Measurements from ENCODE around the gene TAF1B.

The TAF1B gene

DNA sequence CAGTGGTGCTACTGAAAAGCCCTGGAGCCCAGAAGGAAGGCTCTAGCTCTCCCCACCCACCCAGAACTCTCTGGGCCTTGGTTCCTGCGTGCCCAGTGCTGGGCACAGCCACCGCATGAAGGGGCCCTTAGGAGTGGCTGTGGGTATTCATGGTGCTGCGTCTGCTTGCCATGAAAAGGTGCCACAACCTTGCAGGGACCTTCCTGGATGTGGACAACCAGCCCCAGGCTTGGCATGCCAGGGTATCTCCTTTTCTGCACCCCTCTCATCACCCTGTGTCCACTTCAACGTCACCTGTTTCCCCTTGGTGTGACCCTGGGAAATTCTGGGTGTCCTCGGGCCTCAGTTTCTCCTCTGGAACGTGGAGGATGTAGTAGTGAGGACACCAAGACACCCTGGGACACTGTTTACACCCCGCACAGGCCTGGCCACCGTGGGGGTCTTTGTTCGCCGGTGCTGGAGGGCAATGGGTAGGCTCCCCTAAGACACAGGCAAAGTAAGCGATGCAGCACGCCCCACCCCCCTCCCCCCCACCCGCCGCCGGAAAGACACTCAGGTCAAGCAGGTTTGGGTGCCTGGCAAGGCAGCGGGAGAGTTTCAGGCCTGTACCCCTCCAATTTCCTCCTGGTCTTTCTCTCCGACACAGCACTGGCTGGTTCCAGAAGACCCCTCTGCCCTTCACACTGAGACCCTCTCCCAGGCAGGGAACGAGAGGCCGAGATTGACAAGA, 34.8 kb upstream of the TAF1B start:
- DNase-seq = no peak

GRCh38 chr2:9809064-9809356, 34.3 kb upstream of the TAF1B start:
- DNase-seq = no peak

GRCh38 chr2:9809448-9810088, 33.7 kb upstream of the TAF1B start:
- no peak for DNase-seq

- no peak for DNase-seq
Observed at GRCh38 chr2:9811216-9811615, 32.1 kb upstream of the TAF1B start.

DNA sequence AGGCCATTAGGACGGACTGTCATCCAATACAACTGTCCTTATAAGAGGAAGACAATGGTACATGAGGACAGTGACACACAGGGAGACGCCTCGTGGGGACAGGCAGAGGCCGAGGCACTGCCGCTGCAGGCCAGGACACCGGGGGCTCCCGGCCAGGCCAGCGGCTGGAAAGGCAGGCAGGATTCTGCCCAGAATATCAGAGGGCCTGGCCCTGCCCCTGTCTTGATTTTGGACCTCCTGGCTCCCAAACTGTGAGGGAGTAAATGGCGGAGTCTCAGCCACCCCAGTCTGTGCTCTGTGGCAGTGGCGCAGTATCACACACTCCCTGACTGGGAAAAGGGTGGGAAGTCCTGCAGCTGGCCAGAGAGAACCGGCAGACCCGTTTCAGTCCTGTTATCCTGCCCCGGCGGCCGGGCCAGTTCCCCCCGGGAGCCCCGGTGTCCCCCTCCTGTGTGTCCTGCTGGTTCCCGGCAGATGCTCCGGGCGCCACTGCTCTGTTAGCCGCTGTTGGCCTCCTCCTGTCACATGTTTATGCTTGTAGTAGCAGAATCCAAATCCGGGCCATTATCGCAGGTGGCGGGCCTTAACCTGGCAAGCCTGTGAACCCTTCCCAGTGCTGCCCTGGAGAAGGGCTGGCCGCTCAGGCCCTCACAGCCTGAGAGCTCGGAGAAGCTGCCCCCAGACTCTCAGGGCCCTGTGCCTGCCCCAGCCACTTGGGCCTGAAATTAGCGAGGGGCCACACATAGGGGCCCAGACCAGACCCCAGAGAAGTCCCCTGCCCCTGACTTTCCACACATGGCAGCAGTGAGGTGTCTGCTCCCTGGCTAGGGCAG, 31.4 kb upstream of the TAF1B start:
- DNase-seq = no peak

GRCh38 chr2:9812945-9813311, 30.3 kb upstream of the TAF1B start:
- DNase-seq = no peak

DNA sequence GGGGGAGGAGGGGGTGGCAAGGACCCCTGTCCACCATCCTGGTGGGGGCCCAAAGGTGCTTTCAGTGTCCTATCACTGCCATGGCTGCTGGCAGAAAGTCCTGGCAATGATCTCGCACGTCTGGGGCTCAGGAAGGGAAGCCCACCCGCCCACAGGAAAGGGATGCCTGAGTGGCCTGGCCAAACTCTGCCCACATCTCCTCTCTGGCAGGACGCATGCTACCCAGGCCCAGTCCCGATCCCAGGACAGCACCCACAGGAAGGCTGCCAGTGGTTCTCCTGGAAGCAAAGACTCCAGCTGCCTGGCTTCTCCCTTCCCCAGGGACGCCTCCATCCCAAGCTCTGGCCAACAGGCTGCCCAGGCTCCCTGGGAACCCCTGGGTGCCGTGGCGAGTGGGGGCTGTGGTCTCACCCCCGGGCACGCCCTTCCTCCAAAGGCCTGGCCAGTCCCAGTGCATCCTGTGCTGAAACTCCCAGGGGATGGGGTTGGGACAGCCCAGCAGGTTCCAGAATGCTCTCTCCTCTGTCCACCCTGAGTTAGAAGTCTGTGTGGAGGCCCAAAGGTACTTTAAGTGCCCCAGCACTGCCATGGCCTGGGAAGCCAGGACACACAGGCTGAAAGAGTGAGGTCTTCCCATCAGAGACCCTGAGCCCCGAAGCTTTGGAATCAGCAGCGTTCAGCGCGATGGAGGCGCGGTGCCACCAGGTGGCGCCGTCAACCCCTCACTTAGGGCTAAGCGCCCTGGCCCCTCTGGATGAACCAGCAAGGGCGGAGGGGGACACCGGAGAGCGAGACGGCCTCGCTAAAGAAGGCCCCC, 29.8 kb upstream of the TAF1B start:
- DNase-seq = no peak

- DNase-seq = no peak
Observed at GRCh38 chr2:9814129-9814868, 29.0 kb upstream of the TAF1B start.

- DNase-seq = no peak
Observed at GRCh38 chr2:9815076-9815475, 28.2 kb upstream of the TAF1B start.

DNA sequence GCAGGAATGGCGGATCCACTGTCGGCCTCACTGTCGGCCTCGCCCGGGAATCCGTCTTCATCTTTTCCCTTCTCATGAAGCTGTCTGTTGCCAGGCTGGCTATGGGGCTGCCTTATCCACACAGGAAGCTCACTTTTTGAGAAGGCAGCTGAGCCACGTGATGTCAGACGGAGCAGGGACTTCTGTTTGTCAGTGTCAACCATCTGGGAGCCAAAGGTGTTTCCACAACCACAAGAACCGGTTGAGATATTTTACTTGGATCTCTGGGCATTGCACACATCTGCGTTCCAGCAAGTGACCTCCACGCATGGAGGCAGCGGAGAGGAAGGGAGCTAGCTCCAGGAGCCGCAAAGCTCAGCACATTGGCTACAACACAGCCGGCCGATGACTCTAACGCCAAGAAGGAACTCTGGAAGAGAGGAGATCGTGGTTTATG, 27.4 kb upstream of the TAF1B start:
- no peak for DNase-seq

DNA sequence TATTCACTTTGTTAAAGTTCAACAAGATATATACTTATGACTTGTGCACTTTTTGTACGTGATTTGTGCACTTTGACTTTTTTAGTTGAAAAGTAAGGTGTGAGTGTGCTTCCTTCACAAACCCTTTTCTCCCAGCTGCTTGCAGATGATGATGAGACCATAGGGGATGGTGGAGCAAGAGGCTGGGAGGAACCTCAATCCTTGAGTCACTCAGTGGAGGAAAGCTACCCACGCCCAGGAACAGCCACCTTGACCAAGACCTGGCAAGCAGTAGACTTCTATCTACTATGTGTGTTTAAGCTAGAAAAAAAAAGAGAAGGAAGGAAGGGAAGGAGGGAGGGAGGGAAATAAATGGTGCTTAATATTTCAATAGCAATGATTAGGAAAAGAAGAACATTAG, 25.2 kb upstream of the TAF1B start:
- no peak for DNase-seq

DNA sequence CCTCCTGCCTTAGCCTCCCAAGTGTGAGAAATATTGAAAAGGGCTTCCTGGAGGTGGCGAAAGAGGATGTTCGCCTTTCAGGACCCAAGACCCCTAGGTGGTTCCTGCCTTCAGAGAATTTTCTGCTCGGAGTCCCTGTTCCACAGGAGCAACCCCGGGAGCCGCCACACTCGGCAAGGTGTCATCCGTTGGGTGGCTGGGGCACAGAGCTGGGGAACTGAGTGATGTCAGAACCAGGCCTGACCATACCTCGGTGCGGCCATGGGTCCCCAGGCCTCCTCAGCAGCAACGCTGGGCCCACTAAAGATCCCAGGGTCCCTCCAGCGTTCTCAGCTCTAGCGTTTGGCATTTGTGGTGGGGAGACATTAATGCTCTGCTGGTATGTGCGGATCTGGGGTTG, 23.7 kb upstream of the TAF1B start:
- no peak for DNase-seq

DNA sequence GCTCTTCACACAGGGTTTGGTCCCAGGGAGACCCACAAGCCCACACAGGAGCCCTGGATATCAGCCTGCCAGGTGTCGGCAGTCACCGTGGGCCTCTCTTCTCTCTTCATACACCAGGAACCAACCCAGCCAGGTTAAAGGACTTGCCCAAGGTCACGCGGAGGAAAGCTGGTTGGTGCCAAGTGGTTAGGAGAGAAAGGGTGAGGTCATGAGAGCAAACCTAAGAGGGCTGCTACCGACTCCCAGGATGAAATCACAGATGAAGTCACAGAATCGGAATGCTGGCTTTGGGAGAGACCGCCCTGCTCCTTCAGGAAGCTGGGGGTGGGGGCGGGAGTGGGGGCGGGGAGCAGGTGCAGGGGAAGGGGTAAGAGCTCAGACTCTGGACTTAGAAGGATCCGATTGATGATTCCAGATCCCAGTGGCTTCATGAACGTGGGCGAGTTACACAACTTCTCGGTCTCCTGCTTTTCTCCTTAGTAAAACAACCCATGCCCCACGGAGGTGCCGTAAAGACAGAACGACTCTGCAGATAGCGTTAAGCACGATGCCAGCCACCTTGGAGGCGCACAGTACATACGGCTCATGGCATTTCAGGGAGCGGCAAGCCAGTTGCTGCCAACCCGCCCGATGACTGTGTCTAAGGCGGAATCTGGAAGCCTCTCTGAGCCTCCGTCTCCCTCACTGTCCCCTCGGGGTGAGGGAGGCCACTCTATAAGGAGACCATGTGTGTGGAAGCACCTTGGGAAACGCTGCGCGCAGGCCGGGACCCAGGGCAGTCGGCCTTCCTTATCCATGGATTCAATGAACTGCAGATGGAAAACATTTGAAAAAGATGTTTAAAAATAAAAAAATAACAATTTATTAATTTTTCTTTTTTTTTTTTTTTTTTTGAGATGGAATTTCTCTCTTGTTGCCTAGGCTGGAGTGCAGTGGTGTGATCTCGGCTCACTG, 23.0 kb upstream of the TAF1B start:
- no peak for DNase-seq

GRCh38 chr2:9821805-9822445, 21.3 kb upstream of the TAF1B start:
- DNase-seq = no peak

- DNase-seq = no peak
Observed at GRCh38 chr2:9824441-9824840, 18.8 kb upstream of the TAF1B start.

DNA sequence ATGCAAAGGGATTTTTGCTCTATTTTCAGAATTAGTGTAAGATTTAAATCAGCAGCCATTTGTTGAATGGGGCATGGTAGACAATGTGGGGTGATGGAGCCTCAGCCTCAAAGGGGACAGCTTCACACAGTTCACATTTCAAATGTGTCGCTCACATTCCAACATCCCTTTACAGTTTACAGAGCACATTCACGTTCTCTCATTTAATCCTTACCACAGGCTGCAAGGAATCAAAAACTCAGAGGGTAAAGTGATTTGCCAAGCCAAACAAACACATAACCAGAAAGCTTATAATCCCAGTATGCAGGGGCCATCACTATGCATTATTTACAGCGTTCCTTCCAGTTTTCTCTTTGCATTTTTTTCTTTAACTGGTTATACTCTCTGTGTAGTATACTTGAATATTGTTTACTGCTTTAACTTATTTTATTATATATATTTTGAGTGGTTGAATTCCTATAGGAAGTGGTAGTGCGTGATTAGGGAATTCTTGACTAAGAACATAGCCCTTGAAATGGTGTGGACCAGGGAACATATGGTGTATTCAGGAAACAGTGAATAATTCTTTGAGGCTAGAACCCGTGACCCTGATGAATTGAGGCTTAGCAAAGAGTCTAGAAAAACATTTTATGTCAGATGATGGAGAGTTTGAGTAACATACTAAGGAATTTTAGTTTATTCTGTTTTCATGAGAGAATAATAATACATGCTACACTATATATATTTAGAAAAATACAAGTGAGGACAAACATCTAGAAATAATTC, 18.1 kb upstream of the TAF1B start:
- no peak for DNase-seq

DNA sequence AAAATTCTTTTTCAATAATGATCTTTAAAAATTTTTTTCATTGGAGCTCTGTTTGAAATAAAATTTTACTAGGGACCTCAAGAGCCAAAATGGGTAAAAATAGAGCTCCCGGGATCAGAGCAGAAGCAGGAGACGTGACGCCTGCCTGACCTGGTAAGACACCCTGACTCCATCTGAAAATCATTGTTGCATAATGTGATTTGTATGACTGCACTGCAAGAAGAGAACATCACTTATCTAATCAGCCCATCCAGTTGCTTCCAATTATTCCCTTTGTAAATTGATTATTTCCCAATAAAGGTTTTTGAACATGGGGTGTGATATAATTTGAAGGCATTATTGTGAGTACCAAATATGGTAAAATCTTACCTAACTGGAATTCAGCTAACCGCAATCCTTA, 17.1 kb upstream of the TAF1B start:
- no peak for DNase-seq

DNA sequence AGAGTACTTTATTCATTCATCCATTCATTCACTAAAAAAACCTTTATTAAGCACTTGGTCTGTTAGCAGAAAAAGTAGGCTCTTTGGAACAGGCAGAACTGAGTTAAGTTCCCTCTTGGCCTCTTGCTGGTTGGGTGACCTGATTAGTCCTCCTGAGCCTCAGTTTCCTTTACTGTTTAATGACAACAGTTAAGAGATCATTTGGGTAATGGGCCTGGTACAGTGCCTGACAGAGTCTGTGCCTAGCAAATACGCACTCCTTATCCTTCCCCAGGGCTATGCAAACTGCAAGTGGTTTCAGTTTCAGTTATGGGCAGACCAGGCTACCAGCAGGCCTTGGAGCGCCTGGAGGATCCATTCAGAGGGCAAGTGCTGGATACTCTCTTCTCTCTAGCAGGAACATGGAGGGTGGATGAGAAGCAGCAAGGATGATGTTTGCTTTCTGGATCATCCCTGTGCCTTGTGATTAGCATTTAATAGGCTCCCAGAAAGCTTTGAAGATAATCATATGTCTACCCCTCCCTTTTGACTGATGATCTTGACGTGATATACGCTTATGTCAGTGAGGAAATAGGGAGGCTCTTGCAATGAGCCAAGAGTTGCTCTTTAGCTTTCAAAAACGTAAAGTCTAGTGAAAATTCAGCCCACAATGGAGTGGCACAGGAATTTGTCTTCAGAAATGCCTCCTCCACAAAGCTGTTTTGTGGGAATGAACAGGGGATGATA, 12.4 kb upstream of the TAF1B start:
- DNase-seq = no peak

DNA sequence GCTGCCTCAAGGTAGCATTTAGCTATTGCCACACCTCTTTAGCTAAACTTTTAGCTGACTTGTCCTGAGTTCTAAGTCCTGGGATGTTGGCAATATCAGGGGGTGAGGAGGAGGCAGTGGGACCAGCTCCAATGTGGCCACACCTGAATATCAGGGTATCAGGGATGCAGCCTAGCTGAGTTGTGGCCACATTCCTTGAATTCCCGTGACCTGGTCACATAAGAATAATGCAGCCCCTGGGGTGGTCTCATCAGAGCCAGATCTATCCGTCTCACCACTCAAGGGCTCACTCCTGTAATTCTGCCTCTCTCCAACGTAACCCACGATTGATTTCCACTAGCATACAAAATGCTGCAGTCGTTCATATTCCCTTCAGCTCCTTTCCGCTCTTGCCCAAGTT, 11.6 kb upstream of the TAF1B start:
- DNase-seq = no peak

All from NK-92 treated with Interleukin-12 subunit alpha and Interleukin-12 subunit beta, amount 100 ng/mL, for 24 hours (cell line).